WTC11 (cell line): Measurements from ENCODE around the gene ABCD4. TPM values are rescaled to one million over a fixed set of nuclear protein-coding genes. Genes with fewer than 3 reads are reported as not detected.

ENCODE experiments used
- ATAC-seq: fragments of 200-7000 bp; cut with Tn5 transposase; 2 replicates; pipeline ENCODE4 v1.10.0; 2021; ENCODE audit warnings: mild to moderate bottlenecking, moderate library complexity
- CTCF ChIA-PET: fragments of 300-600 bp; sonication (Branson Sonifier 250); formaldehyde crosslinking; loops from one replicate; lab custom pipeline; 2021; ENCODE audit warnings: antibody characterized with exemption; lab: Charles Lee
- POLR2A ChIA-PET: fragments of 350-600 bp; sonication (Branson Sonifier 250); formaldehyde crosslinking; loops from one replicate; lab custom pipeline; 2021; ENCODE audit warnings: antibody characterized with exemption; lab: Charles Lee
- DNase-seq: peaks from one replicate; pipeline ENCODE4 v3.0.0; 2021; ENCODE audit warnings: low spot score
- H3K27ac Mint-ChIP-seq: 2 replicates; pipeline ENCODE4 v1.8.0; 2021; ENCODE audit warnings: mixed read lengths
- H3K27me3 Mint-ChIP-seq: 2 replicates; pipeline ENCODE4 v1.8.0; 2021; ENCODE audit warnings: low read depth, mild to moderate bottlenecking, moderate library complexity, mixed read lengths
- H3K36me3 Mint-ChIP-seq: 2 replicates; pipeline ENCODE4 v1.8.0; 2021; ENCODE audit warnings: mixed read lengths
- H3K4me1 Mint-ChIP-seq: 2 replicates; pipeline ENCODE4 v1.8.0; 2022; ENCODE audit warnings: mixed read lengths
- H3K4me3 Mint-ChIP-seq: 2 replicates; pipeline ENCODE4 v1.8.0; 2021; ENCODE audit warnings: mild to moderate bottlenecking, moderate library complexity, mixed read lengths
- H3K9me3 Mint-ChIP-seq: 2 replicates; pipeline ENCODE4 v1.8.0; 2021; ENCODE audit warnings: mixed read lengths
- AFF4 ChIP-seq: sonication (generic); formaldehyde crosslinking; IDR thresholded peaks from 2 replicates; pipeline ENCODE4 v1.8.1; 2023; ENCODE audit warnings: mild to moderate bottlenecking, missing genetic modification reagents, borderline replicate concordance
- ELF4 ChIP-seq: sonication (generic); formaldehyde crosslinking; IDR thresholded peaks from 2 replicates; pipeline ENCODE4 v1.8.1; 2022; ENCODE audit warnings: low read depth, mild to moderate bottlenecking, moderate library complexity, missing genetic modification reagents
- IRF2 ChIP-seq: sonication (generic); formaldehyde crosslinking; IDR thresholded peaks from 2 replicates; pipeline ENCODE4 v1.8.0; 2022; ENCODE audit warnings: low read depth, missing genetic modification reagents, borderline replicate concordance
- NFE2L1 ChIP-seq: sonication (generic); formaldehyde crosslinking; IDR thresholded peaks from 2 replicates; pipeline ENCODE4 v1.8.1; 2023; ENCODE audit warnings: missing genetic modification reagents
- NR2C2 ChIP-seq: sonication (generic); formaldehyde crosslinking; IDR thresholded peaks from 2 replicates; pipeline ENCODE4 v1.8.0; 2022; ENCODE audit warnings: mild to moderate bottlenecking, missing genetic modification reagents
- PRDM15 ChIP-seq: sonication (generic); formaldehyde crosslinking; IDR thresholded peaks from 2 replicates; pipeline ENCODE4 v1.8.0; 2022; ENCODE audit warnings: missing genetic modification reagents
- PREB ChIP-seq: sonication (generic); formaldehyde crosslinking; IDR thresholded peaks from 2 replicates; pipeline ENCODE4 v1.8.1; 2022; ENCODE audit warnings: mild to moderate bottlenecking, missing genetic modification reagents, moderate library complexity, borderline replicate concordance
- PRRX2 ChIP-seq: fragments of 250-450 bp; sonication (Bioruptor Pico); IDR thresholded peaks from 2 replicates; pipeline ENCODE4 v1.8.0; 2021; ENCODE audit warnings: mild to moderate bottlenecking
- SOX15 ChIP-seq: fragments of 250-450 bp; sonication (Bioruptor Pico); IDR thresholded peaks from 2 replicates; pipeline ENCODE4 v1.9.0; 2021; ENCODE audit warnings: mild to moderate bottlenecking
- TCF7 ChIP-seq: sonication (generic); formaldehyde crosslinking; IDR thresholded peaks from 2 replicates; pipeline ENCODE4 v1.8.0; 2022; ENCODE audit warnings: mild to moderate bottlenecking, low read depth, missing genetic modification reagents, moderate library complexity
- TEAD4 ChIP-seq: sonication (generic); formaldehyde crosslinking; IDR thresholded peaks from 2 replicates; pipeline ENCODE4 v1.8.0; 2022; ENCODE audit warnings: mild to moderate bottlenecking, missing genetic modification reagents
- USF1 ChIP-seq: sonication (generic); formaldehyde crosslinking; IDR thresholded peaks from 2 replicates; pipeline ENCODE4 v1.8.0; 2022; ENCODE audit warnings: mild to moderate bottlenecking, missing genetic modification reagents
- ZMAT4 ChIP-seq: fragments of 250-450 bp; sonication (Bioruptor Pico); IDR thresholded peaks from 2 replicates; pipeline ENCODE4 v1.9.0; 2021; ENCODE audit warnings: mild to moderate bottlenecking
- ZNF121 ChIP-seq: sonication (generic); formaldehyde crosslinking; IDR thresholded peaks from 2 replicates; pipeline ENCODE4 v1.8.0; 2023; ENCODE audit warnings: missing genetic modification reagents
- ZNF396 ChIP-seq: fragments of 250-450 bp; sonication (Bioruptor Pico); IDR thresholded peaks from 2 replicates; pipeline ENCODE4 v1.8.0; 2021; ENCODE audit warnings: mild to moderate bottlenecking, moderate library complexity, borderline replicate concordance
- ZNF423 ChIP-seq: fragments of 250-450 bp; sonication (Bioruptor Pico); IDR thresholded peaks from 2 replicates; pipeline ENCODE4 v2.1.2; 2022; ENCODE audit warnings: mild to moderate bottlenecking, moderate library complexity
- ZNF425 ChIP-seq: fragments of 250-450 bp; sonication (Bioruptor Pico); conservative IDR thresholded peaks from 2 replicates; pipeline ENCODE4 v1.9.0; 2021; ENCODE audit warnings: mild to moderate bottlenecking
- total RNA-seq: library from RNA; stranded (reverse); gene quantifications from 3 replicates; pipeline ENCODE4 v1.2.3, GENCODE V29; 2021

ABCD4 gene
- total RNA-seq, 1 experiment from 2014 or later: 90.2 TPM

- DNase-seq (no peak), ATAC-seq (no peak)
- H3K36me3 Mint-ChIP-seq: no peaks in the 10 kb centered on the region
- no peaks in the 10 kb centered on the region for H3K9me3 Mint-ChIP-seq
- TF ChIP-seq ZNF423 (CRISPR knock-in tag) (no peak), NR2C2 (no peak), PRDM15 (CRISPR knock-in tag) (no peak; the same call in 1 of the 2 replicates), SOX15 (CRISPR knock-in tag) (no peak), PREB (no peak), IRF2 (CRISPR knock-in tag) (no peak), TEAD4 (no peak), ZNF121 (no peak), ZNF396 (CRISPR knock-in tag) (no peak), TCF7 (CRISPR knock-in tag) (no peak), AFF4 (CRISPR knock-in tag) (no peak), USF1 (CRISPR knock-in tag) (no peak), ELF4 (CRISPR knock-in tag) (no peak), PRRX2 (CRISPR knock-in tag) (no peak), ZMAT4 (CRISPR knock-in tag) (no peak), ZNF425 (CRISPR knock-in tag) (no peak), NFE2L1 (no peak)
- no peak overlapping the region for H3K27ac Mint-ChIP-seq
- peaks cover 15% of the 10 kb centered on the region for H3K4me1 Mint-ChIP-seq
- POLR2A ChIA-PET: no interaction called here
- H3K4me3 Mint-ChIP-seq: no peak overlapping the region
- CTCF ChIA-PET: interaction anchor here (1.0 to 1.3 kb wide), 4 partner anchors 17 to 137 kb away, joined by 3 to 4 read pairs (median 3); no protein-coding TSS in a partner anchor
- peaks cover 23% of the 10 kb centered on the region for H3K27me3 Mint-ChIP-seq
Measured at GRCh38 chr14:74263181-74263580, 39.6 kb downstream of the ABCD4 start.
